Naive thymus-derived CD4-positive, alpha-beta T cell (primary cell): ENCODE results near the gene POLR2E. TPM values are rescaled to one million over a fixed set of nuclear protein-coding genes. Genes with fewer than 3 reads are reported as not detected.

Source experiments
- ATAC-seq: fragments of 150-1000 bp; cut with Tn5 transposase; 2 replicates; pipeline ENCODE4 v1.10.0; 2021; ENCODE audit warnings: mild to moderate bottlenecking, moderate library complexity
- CTCF ChIA-PET: fragments of 350-600 bp; sonication (Branson Sonifier 250); formaldehyde crosslinking; loops from one replicate; lab custom pipeline; 2021; ENCODE audit warnings: antibody characterized with exemption; lab: Charles Lee
- POLR2A ChIA-PET: fragments of 350-600 bp; sonication (Branson Sonifier 250); formaldehyde crosslinking; loops from one replicate; lab custom pipeline; 2021; ENCODE audit warnings: antibody characterized with exemption, inconsistent platforms; lab: Charles Lee
- DNase-seq, 9 donors: peaks; one replicate each; pipeline versions ENCODE4 v3.0.0 to v3.0.0-alpha.2; 2020 to 2022; ENCODE audit warnings: mixed read lengths in 1 of 9
- H3K27ac ChIP-seq: one replicate; pipeline ENCODE4 v1.7.0; 2013; ENCODE audit warnings: mild to moderate bottlenecking, low read depth, low read length, moderate library complexity
- H3K27me3 ChIP-seq, 2 donors: one replicate each; pipeline ENCODE4 v1.7.0; 2013; ENCODE audit warnings: low read length in 2 of 2, mild to moderate bottlenecking in 2 of 2, moderate library complexity in 2 of 2; ENCODE audit not compliant: control insufficient read depth in 2 of 2, insufficient read depth in 2 of 2
- H3K36me3 ChIP-seq, 3 experiments: 1 replicate in 2 of 3; 2 replicates in 1 of 3; pipeline ENCODE4 v1.7.0; 2013; ENCODE audit warnings: low read length in 3 of 3, mild to moderate bottlenecking in 3 of 3, moderate library complexity in 1 of 3; ENCODE audit not compliant: insufficient read depth in 3 of 3, control insufficient read depth in 2 of 3
- H3K4me1 ChIP-seq, 2 donors: one replicate each; pipeline ENCODE4 v1.7.0; 2013; ENCODE audit warnings: low read length in 2 of 2, mild to moderate bottlenecking in 2 of 2, moderate library complexity in 1 of 2; ENCODE audit not compliant: control insufficient read depth in 2 of 2, insufficient read depth in 2 of 2
- H3K4me3 ChIP-seq: 2 replicates; pipeline ENCODE4 v1.7.0; 2013; ENCODE audit warnings: mild to moderate bottlenecking, low read length
- H3K9me3 ChIP-seq, 3 experiments: 1 replicate in 2 of 3; 2 replicates in 1 of 3; pipeline ENCODE4 v1.7.0; 2013; ENCODE audit warnings: low read length in 3 of 3; ENCODE audit not compliant: control insufficient read depth in 2 of 3
- H3K27ac Mint-ChIP-seq, 9 donors: one replicate each; pipeline ENCODE4 v1.8.0; 2020 to 2022; ENCODE audit warnings: mixed read lengths in 9 of 9, mild to moderate bottlenecking in 8 of 9, moderate library complexity in 5 of 9, inconsistent platforms in 2 of 9
- H3K27me3 Mint-ChIP-seq, 5 donors: one replicate each; pipeline ENCODE4 v1.8.0; 2021 to 2022; ENCODE audit warnings: mixed read lengths in 5 of 5, mild to moderate bottlenecking in 1 of 5
- H3K36me3 Mint-ChIP-seq, 5 donors: one replicate each; pipeline ENCODE4 v1.8.0; 2020 to 2022; ENCODE audit warnings: mixed read lengths in 5 of 5, mild to moderate bottlenecking in 3 of 5, inconsistent platforms in 1 of 5
- H3K4me1 Mint-ChIP-seq, 7 donors: one replicate each; pipeline ENCODE4 v1.8.0; 2020 to 2022; ENCODE audit warnings: mixed read lengths in 7 of 7, mild to moderate bottlenecking in 3 of 7, inconsistent platforms in 1 of 7
- H3K4me3 Mint-ChIP-seq, 10 donors: one replicate each; pipeline ENCODE4 v1.8.0; 2020 to 2022; ENCODE audit warnings: mild to moderate bottlenecking in 10 of 10, mixed read lengths in 10 of 10, moderate library complexity in 6 of 10, inconsistent platforms in 2 of 10
- H3K9me3 Mint-ChIP-seq, 11 donors: one replicate each; pipeline ENCODE4 v1.8.0; 2020 to 2022; ENCODE audit warnings: mixed read lengths in 11 of 11, mild to moderate bottlenecking in 4 of 11, inconsistent platforms in 1 of 11, moderate library complexity in 1 of 11
- intact Hi-C, 2 donors: fragments of 100-400 bp; cut with micrococcal nuclease; formaldehyde crosslinking; loops; one replicate each; pipeline ENCODE4 v1.15.1; 2023
- polyA plus RNA-seq, 2 donors: library from polyadenylated mRNA; unstranded; fragments of 300-500 nt; fragmentation: Illumina TruSeq; gene quantifications; one replicate each; pipeline ENCODE4 v1.2.3, GENCODE V29; 2021
- total RNA-seq, 6 experiments: library from RNA in 5 of 6; stranded (reverse) in 5 of 6; gene quantifications; 1 replicate in 5 of 6; 2 replicates in 1 of 6; pipeline ENCODE4 v1.2.3 and lab custom pipeline; 2021 to 2026

Gene POLR2E
- total and polyA plus RNA-seq, 7 experiments from 2014 or later, result 75.3 to 179 (median 82.8) TPM

GRCh38 chr19:1061987-1062386 is 33.2 kb downstream of the POLR2E start:
- peaks cover 0 to 25% (median 15%) of the 10 kb centered on the region in 5 donors for H3K36me3 Mint-ChIP-seq

GRCh38 chr19:1060689-1061088 is 34.5 kb downstream of the POLR2E start:
- POLR2A ChIA-PET, result interaction anchor here (0.7 to 37.6 kb wide), 5 partner anchors 12 to 183 kb away, joined by 3 to 2022 read pairs (median 3); partner anchors contain the start of genes GPX4, POLR2E and RNU6-2

More at GRCh38 chr19:1061987-1062386, 33.2 kb downstream of the POLR2E start:
- H3K9me3 ChIP-seq, result peaks cover 0 to 14% (median 0%) of the 10 kb centered on the region in 3 experiments
- ATAC-seq (no peak), DNase-seq (peak in 1 of 9 donors; percentile 11)
- no peaks in the 10 kb centered on the region for H3K27me3 Mint-ChIP-seq
- H3K4me3 Mint-ChIP-seq, result no peak overlapping the region
- H3K27me3 ChIP-seq, result no peaks in the 10 kb centered on the region
- POLR2A ChIA-PET, result interaction anchor here (1.0 to 37.6 kb wide), 5 partner anchors 23 to 130 kb away, joined by 3 to 2022 read pairs (median 136); partner anchors contain the start of genes ABCA7, CNN2, GPX4 and POLR2E
- H3K4me1 Mint-ChIP-seq, result peaks cover 24 to 42% (median 38%) of the 10 kb centered on the region in 7 donors
- intact Hi-C loops, result loop anchor here in 1 of 2 donors (2.0 kb wide), 1 partner anchor 189 kb away; no protein-coding TSS in a partner anchor
- peaks cover 0 to 18% (median 4%) of the 10 kb centered on the region in 11 donors for H3K9me3 Mint-ChIP-seq
- peaks cover 40 to 47% of the 10 kb centered on the region in 2 donors for H3K4me1 ChIP-seq
- no peak overlapping the region for H3K4me3 ChIP-seq
- CTCF ChIA-PET, result no interaction called here
- no peak overlapping the region for H3K27ac ChIP-seq
- peaks cover 0 to 26% (median 0%) of the 10 kb centered on the region in 3 experiments for H3K36me3 ChIP-seq
- no peak overlapping the region for H3K27ac Mint-ChIP-seq

GRCh38 chr19:1058112-1058511 is 37.1 kb downstream of the POLR2E start:
- Histone ChIP-seq H3K27me3 (no peaks in the 10 kb centered on the region), H3K4me1 (peaks cover 15 to 16% of the 10 kb centered on the region in 2 donors), H3K36me3 (peaks cover 0 to 64% (median 0%) of the 10 kb centered on the region in 3 experiments), H3K9me3 (peaks cover 0 to 23% (median 0%) of the 10 kb centered on the region in 3 experiments), H3K27ac (no peak overlapping the region), H3K4me3 (no peak overlapping the region)
- Mint-ChIP-seq H3K27ac (peak overlapping the region; percentile 18 to 93 (median 75)), H3K9me3 (peaks cover 0 to 28% (median 8%) of the 10 kb centered on the region in 11 donors), H3K27me3 (no peaks in the 10 kb centered on the region), H3K4me3 (peak overlapping the region in 7 of 10 donors; percentile 4 to 64 (median 44)), H3K4me1 (peaks cover 11 to 28% (median 21%) of the 10 kb centered on the region in 7 donors), H3K36me3 (peaks cover 5 to 45% (median 21%) of the 10 kb centered on the region in 5 donors)
- intact Hi-C loops, result no loop called here
- POLR2A ChIA-PET, result interaction anchor here (0.8 to 37.6 kb wide), 11 partner anchors 9 to 211 kb away, joined by 3 to 2022 read pairs (median 5); partner anchors contain the start of genes ABCA7, ARHGAP45, CIRBP and GPX4
- peak in 1 of 9 donors; percentile 14 for DNase-seq
- ATAC-seq, result no peak
- CTCF ChIA-PET, result interaction anchor here (0.6 to 5.5 kb wide), 13 partner anchors 8 to 273 kb away, joined by 3 to 28 read pairs (median 3); partner anchors contain the start of gene ARHGAP45

More at GRCh38 chr19:1060689-1061088, 34.5 kb downstream of the POLR2E start:
- CTCF ChIA-PET, result interaction anchor here (0.7 to 1.4 kb wide), 2 partner anchors 14 to 27 kb away, joined by 3 read pairs; no protein-coding TSS in a partner anchor
- Mint-ChIP-seq H3K4me1 (peaks cover 26 to 43% (median 35%) of the 10 kb centered on the region in 7 donors), H3K27me3 (no peaks in the 10 kb centered on the region), H3K36me3 (peaks cover 5 to 38% (median 22%) of the 10 kb centered on the region in 5 donors), H3K9me3 (peaks cover 0 to 28% (median 8%) of the 10 kb centered on the region in 11 donors), H3K27ac (no peak overlapping the region), H3K4me3 (no peak overlapping the region)
- ATAC-seq, result no peak
- H3K27me3 ChIP-seq, result no peaks in the 10 kb centered on the region
- peaks cover 29 to 36% of the 10 kb centered on the region in 2 donors for H3K4me1 ChIP-seq
- H3K9me3 ChIP-seq, result peaks cover 0 to 23% (median 0%) of the 10 kb centered on the region in 3 experiments
- H3K4me3 ChIP-seq, result no peak overlapping the region
- intact Hi-C loops, result no loop called here
- no peak for DNase-seq
- H3K27ac ChIP-seq, result no peak overlapping the region
- H3K36me3 ChIP-seq, result peaks cover 0 to 39% (median 0%) of the 10 kb centered on the region in 3 experiments

GRCh38 chr19:1057176-1057855 is 37.9 kb downstream of the POLR2E start:
- Histone ChIP-seq H3K4me1 (peaks cover 14 to 15% of the 10 kb centered on the region in 2 donors), H3K27me3 (no peaks in the 10 kb centered on the region), H3K36me3 (peaks cover 0 to 63% (median 0%) of the 10 kb centered on the region in 3 experiments), H3K9me3 (peaks cover 0 to 23% (median 0%) of the 10 kb centered on the region in 3 experiments), H3K27ac (peak overlapping the region; percentile 10), H3K4me3 (no peak overlapping the region)
- Mint-ChIP-seq H3K36me3 (peaks cover 5 to 50% (median 19%) of the 10 kb centered on the region in 5 donors), H3K9me3 (peaks cover 0 to 28% (median 8%) of the 10 kb centered on the region in 11 donors), H3K27me3 (no peaks in the 10 kb centered on the region), H3K27ac (peak overlapping the region; percentile 28 to 93 (median 79)), H3K4me1 (peaks cover 7 to 33% (median 23%) of the 10 kb centered on the region in 7 donors), H3K4me3 (peak overlapping the region in 6 of 10 donors; percentile 13 to 64 (median 48))
- DNase-seq, result peak in 4 of 9 donors; percentile 35 to 54 (median 46)
- peak; percentile 67 for ATAC-seq
- ChIA-PET POLR2A (interaction anchor here (0.8 to 37.6 kb wide), 12 partner anchors 9 to 212 kb away, joined by 3 to 2022 read pairs (median 4); partner anchors contain the start of genes ABCA7, ARHGAP45, CIRBP and CNN2), CTCF (interaction anchor here (0.6 to 5.5 kb wide), 13 partner anchors 9 to 273 kb away, joined by 3 to 28 read pairs (median 3); partner anchors contain the start of gene ARHGAP45)
- intact Hi-C loops, result loop anchor here in 1 of 2 donors (1.0 to 2.0 kb wide), 4 partner anchors 8 to 183 kb away; partner anchors contain the start of gene ABCA7

GRCh38 chr19:1055886-1056620 is 39.1 kb downstream of the POLR2E start:
- intact Hi-C loops, result loop anchor here in 1 of 2 donors (2.0 kb wide), 1 partner anchor 15 kb away; the partner anchor contains the start of gene ABCA7
- Mint-ChIP-seq H3K36me3 (peaks cover 5 to 54% (median 22%) of the 10 kb centered on the region in 5 donors), H3K9me3 (peaks cover 0 to 28% (median 8%) of the 10 kb centered on the region in 11 donors), H3K27ac (peak overlapping the region in 2 of 9 donors; percentile 22 to 33), H3K4me3 (no peak overlapping the region), H3K4me1 (peaks cover 8 to 39% (median 25%) of the 10 kb centered on the region in 7 donors), H3K27me3 (no peaks in the 10 kb centered on the region)
- no peak overlapping the region for H3K4me3 ChIP-seq
- ChIA-PET CTCF (interaction anchor here (0.6 to 5.5 kb wide), 5 partner anchors 10 to 132 kb away, joined by 3 to 28 read pairs (median 6); partner anchors contain the start of gene ARHGAP45), POLR2A (interaction anchor here (0.6 to 37.6 kb wide), 8 partner anchors 8 to 213 kb away, joined by 3 to 2022 read pairs (median 4); partner anchors contain the start of genes ARHGAP45, CIRBP, CNN2 and GPX4)
- H3K4me1 ChIP-seq, result peaks cover 14 to 15% of the 10 kb centered on the region in 2 donors
- no peak for ATAC-seq
- no peaks in the 10 kb centered on the region for H3K27me3 ChIP-seq
- no peak for DNase-seq
- no peak overlapping the region for H3K27ac ChIP-seq
- H3K9me3 ChIP-seq, result peaks cover 0 to 23% (median 0%) of the 10 kb centered on the region in 3 experiments
- H3K36me3 ChIP-seq, result peaks cover 0 to 55% (median 0%) of the 10 kb centered on the region in 3 experiments
